HCT116 (cell line): Measurements from ENCODE around the gene ZBTB47. TPM values are rescaled to one million over a fixed set of nuclear protein-coding genes. Genes with fewer than 3 reads are reported as not detected.

Source experiments
- ATAC-seq: fragments of 200-7000 bp; cut with Tn5 transposase; 2 replicates; pipeline ENCODE4 v1.9.1; 2020; ENCODE audit warnings: mild to moderate bottlenecking, moderate library complexity
- BruUV-seq: library from RNA; stranded (reverse); fragments of 400-500 nt; replicated peaks from 2 replicates; lab custom pipeline; 2021; lab: Mats Ljungman, UMichigan
- CTCF ChIA-PET: fragments of 300-600 bp; sonication (Branson Sonifier 250); formaldehyde crosslinking; loops from one replicate; lab custom pipeline; 2021; ENCODE audit warnings: antibody characterized with exemption; lab: Charles Lee
- POLR2A ChIA-PET: fragments of 300-600, 350-600 bp; sonication (Branson Sonifier 250); formaldehyde crosslinking; loops from one replicate; lab custom pipeline; 2021; ENCODE audit warnings: antibody characterized with exemption; lab: Charles Lee
- RAD21 ChIA-PET, 2 experiments: fragments of 300-600 bp; sonication (Branson Sonifier 250); formaldehyde crosslinking; loops; one replicate each; lab custom pipeline; 2023; ENCODE audit warnings: low total read pairs in 2 of 2; ENCODE audit not compliant: uncharacterized antibody in 2 of 2, unreplicated experiment in 2 of 2, low non-redundant PET in 1 of 2; lab: Charles Lee
- DNase-seq: peaks from one replicate; pipeline ENCODE4 v3.0.0-alpha.2; 2010; ENCODE audit warnings: low read depth, low spot score
- H2AFZ ChIP-seq: fragments of 200-600 bp; shearing (Covaris generic), sonication (generic); 2 replicates; pipeline ENCODE4 v1.6.1; 2017; ENCODE audit warnings: low read depth, mixed run types, mixed read lengths, antibody characterized with exemption, low read length; ENCODE audit not compliant: poor library complexity, severe bottlenecking
- H3K27ac ChIP-seq: 2 replicates; pipeline ENCODE4 v1.5.1; 2012; ENCODE audit warnings: low read depth, low read length
- H3K27me3 ChIP-seq: fragments of 200-600 bp; sonication (generic); 2 replicates; pipeline ENCODE4 v1.6.1; 2016; ENCODE audit warnings: mixed run types, low read length, mixed read lengths; ENCODE audit not compliant: insufficient read depth
- H3K36me3 ChIP-seq, 2 experiments: fragments of 200-500 bp in 1 of 2; fragments of 200-600 bp in 1 of 2; sonication (Bioruptor generic) in 1 of 2; sonication (generic) in 1 of 2; 2 replicates each; pipeline versions ENCODE4 v1.5.1 to v1.6.1; 2014 to 2016; ENCODE audit warnings: low read length in 2 of 2, inconsistent platforms in 1 of 2, mixed read lengths in 1 of 2, mixed run types in 1 of 2; ENCODE audit not compliant: insufficient read depth in 2 of 2, control insufficient read depth in 1 of 2
- H3K4me1 ChIP-seq, 2 experiments: fragments of 200-600 bp in 1 of 2; sonication (generic) in 1 of 2; 2 replicates each; pipeline versions ENCODE4 v1.5.1 to v1.6.1; 2012 to 2017; ENCODE audit warnings: low read length in 2 of 2, inconsistent platforms in 1 of 2, mild to moderate bottlenecking in 1 of 2, mixed read lengths in 1 of 2, mixed run types in 1 of 2, moderate library complexity in 1 of 2; ENCODE audit not compliant: insufficient read depth in 2 of 2, control insufficient read depth in 1 of 2
- H3K4me2 ChIP-seq: fragments of 200-600 bp; sonication (generic); 2 replicates; pipeline ENCODE4 v1.6.1; 2017; ENCODE audit warnings: mixed run types, low read length, mixed read lengths
- H3K4me3 ChIP-seq, 2 experiments: fragments of 200-600 bp in 1 of 2; sonication (generic) in 1 of 2; replicated peaks in 1 of 2; 2 replicates each; pipeline ENCODE4 v1.5.1; 2011 to 2016; ENCODE audit warnings: low read length in 2 of 2, control low read depth in 1 of 2, low read depth in 1 of 2, mild to moderate bottlenecking in 1 of 2, mixed read lengths in 1 of 2, mixed run types in 1 of 2
- H3K79me2 ChIP-seq: fragments of 200-600 bp; sonication (generic); 2 replicates; pipeline ENCODE4 v1.6.1; 2017; ENCODE audit warnings: mild to moderate bottlenecking, mixed run types, low read length, moderate library complexity, mixed read lengths; ENCODE audit not compliant: insufficient read depth
- H3K9ac ChIP-seq: fragments of 200-600 bp; sonication (generic); 2 replicates; pipeline ENCODE4 v1.6.1; 2016; ENCODE audit warnings: low read length, mixed read lengths
- H3K9me2 ChIP-seq: fragments of 200-600 bp; sonication (generic), shearing (Covaris generic); 2 replicates; pipeline ENCODE4 v1.6.1; 2017; ENCODE audit warnings: mixed run types, mild to moderate bottlenecking, moderate library complexity; ENCODE audit not compliant: insufficient read depth
- H3K9me3 ChIP-seq, 2 experiments: fragments of 200-500 bp in 1 of 2; fragments of 200-600 bp in 1 of 2; sonication (Bioruptor generic) in 1 of 2; sonication (generic) in 1 of 2; 2 replicates each; pipeline ENCODE4 v1.6.1; 2014 to 2017; ENCODE audit warnings: low read length in 2 of 2, mixed read lengths in 2 of 2, inconsistent platforms in 1 of 2, low read depth in 1 of 2, mild to moderate bottlenecking in 1 of 2, mixed run types in 1 of 2, moderate library complexity in 1 of 2; ENCODE audit not compliant: control insufficient read depth in 1 of 2, insufficient read depth in 1 of 2
- H4K20me1 ChIP-seq: fragments of 200-600 bp; sonication (generic), shearing (Covaris generic); 2 replicates; pipeline ENCODE4 v1.6.1; 2017; ENCODE audit warnings: mixed run types, mild to moderate bottlenecking, moderate library complexity; ENCODE audit not compliant: insufficient read depth
- ATF3 ChIP-seq: IDR thresholded peaks from 2 replicates; pipeline ENCODE4 v1.6.1; 2012
- CBX3 ChIP-seq: IDR thresholded peaks from 2 replicates; pipeline ENCODE4 v1.6.1; 2012; ENCODE audit warnings: low read depth
- CEBPB ChIP-seq: IDR thresholded peaks from 2 replicates; pipeline ENCODE4 v1.6.1; 2012; ENCODE audit warnings: low read depth
- CTCF ChIP-seq, 3 experiments: fragments of 200-600 bp in 1 of 3; sonication (generic) in 1 of 3; IDR thresholded peaks in 2 of 3; conservative IDR thresholded peaks in 1 of 3; 2 replicates each; pipeline ENCODE4 v1.5.1; 2012 to 2017; ENCODE audit warnings: low read depth in 2 of 3, low read length in 2 of 3, antibody characterized with exemption in 1 of 3, borderline replicate concordance in 1 of 3, control low read depth in 1 of 3, mild to moderate bottlenecking in 1 of 3, mixed read lengths in 1 of 3, mixed run types in 1 of 3, moderate library complexity in 1 of 3; ENCODE audit not compliant: insufficient read depth in 1 of 3
- EGR1 ChIP-seq: IDR thresholded peaks from 2 replicates; pipeline ENCODE4 v1.6.1; 2012; ENCODE audit warnings: low read depth
- ELF1 ChIP-seq: IDR thresholded peaks from 2 replicates; pipeline ENCODE4 v1.6.1; 2012; ENCODE audit warnings: low read depth, borderline replicate concordance
- EZH2 ChIP-seq: fragments of 200-600 bp; sonication (generic); IDR thresholded peaks from 2 replicates; pipeline ENCODE4 v1.6.1; 2017; ENCODE audit warnings: antibody characterized with exemption, mixed run types
- FOSL1 ChIP-seq: IDR thresholded peaks from 2 replicates; pipeline ENCODE4 v1.6.1; 2012; ENCODE audit warnings: low read depth
- JUND ChIP-seq: IDR thresholded peaks from 2 replicates; pipeline ENCODE4 v1.6.1; 2012
- POLR2A ChIP-seq: IDR thresholded peaks from 2 replicates; pipeline ENCODE4 v1.7.0; 2011; ENCODE audit warnings: borderline replicate concordance; ENCODE audit not compliant: insufficient read depth, insufficient read length; ENCODE audit errors: extremely low read depth
- POLR2AphosphoS5 ChIP-seq: IDR thresholded peaks from 2 replicates; pipeline ENCODE4 v1.6.1; 2011; ENCODE audit warnings: mild to moderate bottlenecking, low read depth, low read length, moderate library complexity
- RAD21 ChIP-seq: IDR thresholded peaks from 2 replicates; pipeline ENCODE4 v1.6.1; 2012; ENCODE audit warnings: low read depth, mild to moderate bottlenecking
- REST ChIP-seq: IDR thresholded peaks from 2 replicates; pipeline ENCODE4 v1.6.1; 2012; ENCODE audit warnings: low read depth
- SIN3A ChIP-seq: IDR thresholded peaks from 2 replicates; pipeline ENCODE4 v1.6.1; 2012; ENCODE audit warnings: low read depth
- SRF ChIP-seq: IDR thresholded peaks from 2 replicates; pipeline ENCODE4 v1.6.1; 2012; ENCODE audit warnings: low read depth
- TCF7L2 ChIP-seq: IDR thresholded peaks from 2 replicates; pipeline ENCODE4 v1.7.0; 2011; ENCODE audit warnings: borderline replicate concordance, inconsistent platforms; ENCODE audit not compliant: insufficient read depth, insufficient read length; ENCODE audit errors: extremely low read depth
- YY1 ChIP-seq: IDR thresholded peaks from 2 replicates; pipeline ENCODE4 v1.6.1; 2011; ENCODE audit warnings: low read length, low read depth, moderate library complexity, mild to moderate bottlenecking; ENCODE audit not compliant: insufficient replicate concordance; ENCODE audit errors: extremely low read depth
- intact Hi-C: fragments of 100-400 bp; cut with micrococcal nuclease; formaldehyde crosslinking; loops from 2 replicates; pipeline ENCODE4 v1.10.0; 2022
- total RNA-seq: library from RNA; stranded (reverse); gene quantifications from one replicate; pipeline ENCODE4 v1.2.1, GENCODE V29; 2021; ENCODE audit not compliant: unreplicated experiment

The ZBTB47 gene
- total RNA-seq, 1 experiment from 2014 or later, result 6.3 TPM

GRCh38 chr3:42675909-42676308 lies 22.4 kb downstream of the ZBTB47 start:
- Histone ChIP-seq H3K4me3 (no peak overlapping the region), H3K36me3 (no peaks in the 10 kb centered on the region), H3K4me1 (no peaks in the 10 kb centered on the region), H3K9me3 (peaks cover 0 to 10% of the 10 kb centered on the region in 2 experiments; a peak in 1 of 4 replicates), H3K79me2 (no peaks in the 10 kb centered on the region), H2AFZ (no peak overlapping the region), H3K9ac (no peak overlapping the region), H3K27me3 (no peaks in the 10 kb centered on the region), H3K27ac (no peak overlapping the region), H3K9me2 (no peaks in the 10 kb centered on the region), H3K4me2 (no peak overlapping the region), H4K20me1 (no peaks in the 10 kb centered on the region)
- RAD21 ChIA-PET, result no interaction called here
- CTCF ChIA-PET, result no interaction called here
- POLR2A ChIA-PET, result no interaction called here
- ATAC-seq, result no peak
- no peak for DNase-seq
- TF ChIP-seq EGR1, result no peak
- TF ChIP-seq RAD21, result no peak
- no peak for TF ChIP-seq FOSL1
- no peak for TF ChIP-seq REST
- TF ChIP-seq CBX3, result peak; percentile 60; the same call in 1 of the 2 replicates
- intact Hi-C loops, result no loop called here
- BruUV-seq, result no TSS peak

GRCh38 chr3:42678447-42678846 lies 24.9 kb downstream of the ZBTB47 start:
- no peak overlapping the region for H3K4me3 ChIP-seq
- CTCF ChIA-PET, result no interaction called here
- H3K79me2 ChIP-seq, result no peaks in the 10 kb centered on the region
- TF ChIP-seq POLR2A (no peak), ELF1 (no peak), RAD21 (no peak), CBX3 (no peak), EZH2 (no peak), CEBPB (no peak), SIN3A (no peak), JUND (no peak), TCF7L2 (no peak), SRF (no peak), POLR2AphosphoS5 (no peak), ATF3 (no peak), YY1 (no peak), EGR1 (no peak), CTCF (IDR thresholded peaks at IDR 0.05 in 2 of 3, conservative IDR thresholded peaks at IDR 0.05 in 1 of 3; ENCODE audit: borderline replicate concordance in 1 of 3, insufficient read depth in 1 of 3, low read depth in 2 of 3, low read length in 2 of 3) (no peak)

More at GRCh38 chr3:42678447-42678846, 24.9 kb downstream of the ZBTB47 start:
- Histone ChIP-seq H3K36me3 (no peaks in the 10 kb centered on the region), H3K4me1 (peaks cover 0 to 8% of the 10 kb centered on the region in 2 experiments; a peak in 3 of 4 replicates), H4K20me1 (no peaks in the 10 kb centered on the region), H3K27ac (no peak overlapping the region), H2AFZ (no peak overlapping the region), H3K4me2 (no peak overlapping the region), H3K9ac (no peak overlapping the region), H3K9me3 (peaks cover 0 to 10% of the 10 kb centered on the region in 2 experiments; a peak in 1 of 4 replicates), H3K9me2 (no peaks in the 10 kb centered on the region), H3K27me3 (no peaks in the 10 kb centered on the region)
- ChIA-PET RAD21 (no interaction called here), POLR2A (no interaction called here)
- ATAC-seq, result no peak
- no TSS peak for BruUV-seq
- no peak for DNase-seq
- intact Hi-C loops, result no loop called here
